ENCODE measurements around the gene ATXN2L. TPM values are rescaled to one million over a fixed set of nuclear protein-coding genes. Genes with fewer than 3 reads are reported as not detected.

Gene ATXN2L
- polyA plus RNA-seq, 1 of the 3 experiments (the other 2 are of a cell fraction): 39.2 TPM

DNA sequence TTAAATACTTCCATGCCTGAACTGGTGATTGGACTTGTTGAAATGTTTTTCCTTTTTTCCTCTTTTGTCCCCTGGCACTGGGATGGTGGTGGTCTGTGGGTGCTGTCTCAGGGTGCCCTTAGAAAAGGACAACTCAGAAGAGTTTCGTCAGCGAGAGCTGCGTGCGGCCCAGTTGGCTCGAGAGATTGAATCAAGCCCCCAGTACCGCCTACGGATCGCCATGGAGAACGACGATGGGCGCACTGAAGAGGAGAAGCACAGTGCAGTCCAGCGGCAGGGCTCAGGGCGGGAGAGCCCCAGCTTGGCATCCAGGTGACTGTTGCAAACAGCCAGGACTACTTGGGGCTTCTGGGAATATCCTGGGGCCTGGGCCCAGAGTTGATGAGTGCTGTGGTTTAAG lies 6.9 kb downstream of the ATXN2L start:
- Histone ChIP-seq H2AFZ (ENCODE audit: low read depth) (no peak overlapping the region), H3K79me2 (ENCODE audit: insufficient read depth) (peaks cover 83% of the 10 kb centered on the region), H3K9me3 (no peaks in the 10 kb centered on the region), H3K36me3 (replicated peaks in 1 of 2; ENCODE audit: control insufficient read depth in 1 of 2, insufficient read depth in 2 of 2, low read length in 1 of 2) (peaks cover 87 to 90% of the 10 kb centered on the region in 2 experiments), H3K4me1 (ENCODE audit: control insufficient read depth in 1 of 2, insufficient read depth in 2 of 2, low read depth in 1 of 2, low read length in 1 of 2) (peaks cover 9 to 10% of the 10 kb centered on the region in 2 experiments; a peak in 2 of 4 replicates), H3K4me3 (ENCODE audit: low read depth in 2 of 2, low read length in 1 of 2) (no peak overlapping the region), H4K20me1 (ENCODE audit: insufficient read depth) (peaks cover 58% of the 10 kb centered on the region), H3F3A (replicated peaks; ENCODE audit: insufficient read depth) (peaks cover 11% of the 10 kb centered on the region), H3K9me2 (no peaks in the 10 kb centered on the region), H3K27me3 (ENCODE audit: insufficient read depth) (no peaks in the 10 kb centered on the region), H3K4me2 (no peak overlapping the region), H3K27ac (ENCODE audit: low read depth in 2 of 2, low read length in 1 of 2) (no peak overlapping the region), H3K9ac (no peak overlapping the region)
- WGBS (ENCODE audit: low lambda C conversion rate): 98% methylated on average over 13 of the region's 13 CpGs
- DNase-seq: no peak
- TF ChIP-seq TCF12 (IDR thresholded peaks at IDR 0.05): no peak
- TF ChIP-seq MXI1 (IDR thresholded peaks at IDR 0.05; ENCODE audit: low read depth, low read length): no peak
- TF ChIP-seq TEAD4 (IDR thresholded peaks at IDR 0.05; ENCODE audit: borderline replicate concordance, insufficient read depth): no peak
- no peak for TF ChIP-seq FOSL2 (IDR thresholded peaks at IDR 0.05; ENCODE audit: borderline replicate concordance, low read depth)
- POLR2A ChIA-PET: no interaction called here
- CTCF ChIA-PET: interaction anchor here (1.2 kb wide), 1 partner anchor 12 kb away, joined by 3 read pairs; no protein-coding TSS in a partner anchor

GRCh38 chr16:28830531-28830930 lies 7.7 kb downstream of the ATXN2L start:
- Histone ChIP-seq H3K36me3 (replicated peaks in 1 of 2; ENCODE audit: control insufficient read depth in 1 of 2, insufficient read depth in 2 of 2, low read length in 1 of 2) (peaks cover 82 to 91% of the 10 kb centered on the region in 2 experiments), H3K4me2 (no peak overlapping the region), H3K9me2 (no peaks in the 10 kb centered on the region), H3K27ac (ENCODE audit: low read depth in 2 of 2, low read length in 1 of 2) (no peak overlapping the region), H3K4me3 (ENCODE audit: low read depth in 2 of 2, low read length in 1 of 2) (no peak overlapping the region), H3K4me1 (ENCODE audit: control insufficient read depth in 1 of 2, insufficient read depth in 2 of 2, low read depth in 1 of 2, low read length in 1 of 2) (peaks cover 3% of the 10 kb centered on the region in 2 experiments; a peak in 1 of 4 replicates), H2AFZ (ENCODE audit: low read depth) (no peak overlapping the region), H3F3A (replicated peaks; ENCODE audit: insufficient read depth) (peaks cover 11% of the 10 kb centered on the region), H3K9me3 (no peaks in the 10 kb centered on the region), H3K79me2 (ENCODE audit: insufficient read depth) (peaks cover 75% of the 10 kb centered on the region), H4K20me1 (ENCODE audit: insufficient read depth) (peaks cover 50% of the 10 kb centered on the region), H3K9ac (no peak overlapping the region), H3K27me3 (ENCODE audit: insufficient read depth) (no peaks in the 10 kb centered on the region)
- 91% methylated on average over 13 of the region's 13 CpGs for WGBS (ENCODE audit: low lambda C conversion rate)
- ChIA-PET CTCF (no interaction called here), POLR2A (no interaction called here)
- DNase-seq: no peak
- TF ChIP-seq RXRA (IDR thresholded peaks at IDR 0.05; ENCODE audit: borderline replicate concordance, low read depth): no peak
- no peak for TF ChIP-seq RFX5 (IDR thresholded peaks at IDR 0.05; ENCODE audit: low read length)
- TF ChIP-seq FOXM1 (IDR thresholded peaks at IDR 0.05; ENCODE audit: low read depth): no peak
- no peak for TF ChIP-seq TCF12 (IDR thresholded peaks at IDR 0.05)
- TF ChIP-seq ELF1 (IDR thresholded peaks at IDR 0.05): no peak
- TF ChIP-seq, protein P1, sequence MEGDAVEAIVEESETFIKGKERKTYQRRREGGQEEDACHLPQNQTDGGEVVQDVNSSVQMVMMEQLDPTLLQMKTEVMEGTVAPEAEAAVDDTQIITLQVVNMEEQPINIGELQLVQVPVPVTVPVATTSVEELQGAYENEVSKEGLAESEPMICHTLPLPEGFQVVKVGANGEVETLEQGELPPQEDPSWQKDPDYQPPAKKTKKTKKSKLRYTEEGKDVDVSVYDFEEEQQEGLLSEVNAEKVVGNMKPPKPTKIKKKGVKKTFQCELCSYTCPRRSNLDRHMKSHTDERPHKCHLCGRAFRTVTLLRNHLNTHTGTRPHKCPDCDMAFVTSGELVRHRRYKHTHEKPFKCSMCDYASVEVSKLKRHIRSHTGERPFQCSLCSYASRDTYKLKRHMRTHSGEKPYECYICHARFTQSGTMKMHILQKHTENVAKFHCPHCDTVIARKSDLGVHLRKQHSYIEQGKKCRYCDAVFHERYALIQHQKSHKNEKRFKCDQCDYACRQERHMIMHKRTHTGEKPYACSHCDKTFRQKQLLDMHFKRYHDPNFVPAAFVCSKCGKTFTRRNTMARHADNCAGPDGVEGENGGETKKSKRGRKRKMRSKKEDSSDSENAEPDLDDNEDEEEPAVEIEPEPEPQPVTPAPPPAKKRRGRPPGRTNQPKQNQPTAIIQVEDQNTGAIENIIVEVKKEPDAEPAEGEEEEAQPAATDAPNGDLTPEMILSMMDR (IDR thresholded peaks at IDR 0.05): no peak
- no peak for TF ChIP-seq GATA2 (CRISPR knock-in tag; IDR thresholded peaks at IDR 0.05)
- no peak for TF ChIP-seq EZH2phosphoT487 (IDR thresholded peaks at IDR 0.05; ENCODE audit: borderline replicate concordance, low read depth)
- TF ChIP-seq SIN3A (IDR thresholded peaks at IDR 0.05; ENCODE audit: borderline replicate concordance, low read depth, low read length): no peak
- no peak for TF ChIP-seq USF2 (IDR thresholded peaks at IDR 0.05; ENCODE audit: borderline replicate concordance, low read depth, low read length)
- TF ChIP-seq, protein P2, sequence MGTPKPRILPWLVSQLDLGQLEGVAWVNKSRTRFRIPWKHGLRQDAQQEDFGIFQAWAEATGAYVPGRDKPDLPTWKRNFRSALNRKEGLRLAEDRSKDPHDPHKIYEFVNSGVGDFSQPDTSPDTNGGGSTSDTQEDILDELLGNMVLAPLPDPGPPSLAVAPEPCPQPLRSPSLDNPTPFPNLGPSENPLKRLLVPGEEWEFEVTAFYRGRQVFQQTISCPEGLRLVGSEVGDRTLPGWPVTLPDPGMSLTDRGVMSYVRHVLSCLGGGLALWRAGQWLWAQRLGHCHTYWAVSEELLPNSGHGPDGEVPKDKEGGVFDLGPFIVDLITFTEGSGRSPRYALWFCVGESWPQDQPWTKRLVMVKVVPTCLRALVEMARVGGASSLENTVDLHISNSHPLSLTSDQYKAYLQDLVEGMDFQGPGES (IDR thresholded peaks at IDR 0.05; ENCODE audit: low read depth, low read length): no peak
- TF ChIP-seq, protein P3, sequence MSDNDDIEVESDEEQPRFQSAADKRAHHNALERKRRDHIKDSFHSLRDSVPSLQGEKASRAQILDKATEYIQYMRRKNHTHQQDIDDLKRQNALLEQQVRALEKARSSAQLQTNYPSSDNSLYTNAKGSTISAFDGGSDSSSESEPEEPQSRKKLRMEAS (IDR thresholded peaks at IDR 0.05; ENCODE audit: low read depth): no peak
